Astrocyte of the spinal cord (primary cell): ENCODE data around the gene PRKAR1B.

Experiments used
- DNase-seq: peaks from one replicate; pipeline ENCODE4 v3.0.0; 2011; ENCODE audit warnings: low read depth, low spot score
- H3K4me3 ChIP-seq: 2 replicates; pipeline ENCODE4 v1.5.1; 2011; ENCODE audit warnings: low read depth, mild to moderate bottlenecking, low read length, moderate library complexity
- in situ Hi-C: cut with HindIII; loops from 2 replicates; pipeline ENCODE4 v1.10.0; 2017; ENCODE audit warnings: low sequenced_read_pairs
- TF ChIP-seq, protein P1 (sequence below): IDR thresholded peaks from 2 replicates; pipeline ENCODE4 v1.5.1; 2012; ENCODE audit warnings: low read depth, mild to moderate bottlenecking, low read length, inconsistent platforms

PRKAR1B gene

DNA sequence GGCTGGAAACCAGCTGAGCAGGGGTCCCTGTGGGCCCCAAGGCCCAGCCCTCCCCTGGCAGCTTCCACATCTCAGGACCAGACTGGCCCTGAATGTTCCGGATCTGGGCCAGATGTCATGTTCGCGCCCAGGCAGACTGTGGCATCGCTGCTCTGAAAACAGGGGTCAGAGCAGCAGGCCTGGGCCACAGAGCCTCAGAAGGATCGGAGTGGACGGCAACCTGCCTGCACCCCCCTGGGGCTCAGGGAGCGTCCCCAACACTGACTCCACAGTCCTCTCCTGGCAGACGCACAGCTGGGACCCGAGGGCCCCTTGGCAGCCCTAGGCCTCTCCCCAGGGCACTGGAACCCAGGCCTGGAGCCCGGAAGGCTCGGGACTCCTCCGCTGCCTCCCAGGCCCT, 91.9 kb downstream of the PRKAR1B start:
- TF ChIP-seq, protein P1, sequence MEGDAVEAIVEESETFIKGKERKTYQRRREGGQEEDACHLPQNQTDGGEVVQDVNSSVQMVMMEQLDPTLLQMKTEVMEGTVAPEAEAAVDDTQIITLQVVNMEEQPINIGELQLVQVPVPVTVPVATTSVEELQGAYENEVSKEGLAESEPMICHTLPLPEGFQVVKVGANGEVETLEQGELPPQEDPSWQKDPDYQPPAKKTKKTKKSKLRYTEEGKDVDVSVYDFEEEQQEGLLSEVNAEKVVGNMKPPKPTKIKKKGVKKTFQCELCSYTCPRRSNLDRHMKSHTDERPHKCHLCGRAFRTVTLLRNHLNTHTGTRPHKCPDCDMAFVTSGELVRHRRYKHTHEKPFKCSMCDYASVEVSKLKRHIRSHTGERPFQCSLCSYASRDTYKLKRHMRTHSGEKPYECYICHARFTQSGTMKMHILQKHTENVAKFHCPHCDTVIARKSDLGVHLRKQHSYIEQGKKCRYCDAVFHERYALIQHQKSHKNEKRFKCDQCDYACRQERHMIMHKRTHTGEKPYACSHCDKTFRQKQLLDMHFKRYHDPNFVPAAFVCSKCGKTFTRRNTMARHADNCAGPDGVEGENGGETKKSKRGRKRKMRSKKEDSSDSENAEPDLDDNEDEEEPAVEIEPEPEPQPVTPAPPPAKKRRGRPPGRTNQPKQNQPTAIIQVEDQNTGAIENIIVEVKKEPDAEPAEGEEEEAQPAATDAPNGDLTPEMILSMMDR, result no peak
- in situ Hi-C loops, result no loop called here
- no peak for DNase-seq
- no peak overlapping the region for H3K4me3 ChIP-seq

DNA sequence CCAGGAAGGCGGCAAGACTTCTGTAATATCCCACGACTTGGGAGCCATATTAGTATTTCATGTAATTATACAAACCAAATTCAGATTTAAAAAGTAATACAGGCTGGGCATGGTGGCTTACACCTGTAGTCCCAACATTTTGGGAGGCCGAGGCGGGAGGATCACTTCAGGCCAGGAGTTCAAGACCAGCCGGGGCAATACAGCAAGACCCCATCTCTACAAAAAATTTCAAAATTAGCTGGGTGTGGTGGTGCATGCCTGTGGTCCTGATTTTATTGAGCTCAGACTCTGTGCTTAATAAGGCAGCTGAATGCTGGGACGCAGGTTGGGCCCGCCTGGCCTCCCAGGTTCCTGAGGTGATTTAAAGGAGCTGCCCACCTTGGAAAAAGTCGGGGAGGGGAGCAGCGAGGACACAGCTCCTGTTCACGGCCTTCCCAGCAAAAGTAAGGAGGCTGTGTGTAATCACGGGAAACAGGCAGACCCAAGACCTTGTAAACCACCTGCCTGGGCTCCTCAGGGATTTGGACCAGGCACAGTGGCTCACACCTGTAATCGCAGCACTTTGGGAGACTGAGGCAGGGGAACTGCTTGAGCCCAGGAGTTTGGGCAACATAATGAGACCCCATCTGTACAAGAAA, 93.6 kb downstream of the PRKAR1B start:
- no peak for DNase-seq
- in situ Hi-C loops, result no loop called here
- TF ChIP-seq, protein P1, result no peak
- no peak overlapping the region for H3K4me3 ChIP-seq

DNA sequence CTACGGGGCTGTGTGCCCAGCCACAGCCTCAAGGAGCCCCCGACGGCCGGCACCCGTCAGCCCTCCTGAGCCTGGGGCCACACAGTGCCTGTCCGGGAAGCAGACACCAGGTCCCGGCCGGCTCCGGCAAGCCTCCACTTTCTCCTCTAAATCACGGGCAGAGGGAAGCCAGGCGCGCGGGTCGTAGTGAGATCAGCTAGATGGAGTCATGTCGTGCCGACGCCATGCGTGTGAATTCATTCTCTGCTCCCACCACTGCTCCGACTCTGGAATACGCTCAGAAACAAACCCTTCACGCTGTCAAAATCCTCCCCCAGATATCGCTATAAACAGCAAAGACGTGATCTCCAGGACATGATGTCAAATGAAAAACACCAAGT, 94.3 kb downstream of the PRKAR1B start:
- H3K4me3 ChIP-seq, result no peak overlapping the region
- TF ChIP-seq, protein P1, result no peak
- no peak for DNase-seq
- in situ Hi-C loops, result no loop called here

DNA sequence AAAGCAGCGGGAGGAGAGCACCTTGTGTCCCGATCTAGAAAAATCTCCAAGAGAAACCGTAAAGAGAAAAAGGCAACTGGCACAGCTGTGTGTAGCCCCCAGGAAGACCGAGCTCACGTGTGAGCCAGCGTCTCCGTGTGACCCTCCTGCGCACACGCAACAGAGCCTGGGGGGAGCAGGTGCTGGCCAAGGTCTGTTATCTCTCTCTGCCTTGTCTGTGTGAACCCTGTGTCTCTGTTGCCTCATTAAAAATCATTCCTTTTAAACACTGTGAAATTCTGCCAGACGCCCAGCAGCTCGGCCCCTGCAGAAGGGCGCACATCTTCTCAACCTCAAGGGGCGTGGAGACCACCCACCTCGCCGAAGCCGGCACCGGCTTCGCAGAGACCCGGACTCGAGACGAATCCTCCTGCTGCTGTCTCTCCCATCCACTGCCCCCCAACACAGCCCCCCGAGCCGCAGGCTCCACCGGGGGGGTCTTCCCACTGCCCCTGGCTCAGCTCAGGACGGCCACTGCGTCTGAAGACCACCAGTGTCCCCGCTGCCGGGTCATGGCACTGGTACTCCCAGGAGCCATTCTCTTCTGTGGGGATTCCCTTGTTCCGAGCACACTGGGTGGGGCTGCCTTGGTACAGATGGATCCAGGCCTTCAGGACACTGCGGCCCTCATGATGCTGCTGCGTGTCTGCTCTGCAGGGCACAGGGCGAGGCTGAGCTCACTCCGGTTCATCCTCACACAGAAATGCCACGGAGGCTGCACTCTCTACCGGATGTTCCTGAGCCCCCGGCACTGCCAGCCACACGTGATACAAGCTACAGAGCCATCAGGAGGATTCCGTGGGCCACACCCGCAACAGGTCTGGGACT, 94.9 kb downstream of the PRKAR1B start:
- TF ChIP-seq, protein P1, result no peak
- in situ Hi-C loops, result no loop called here

DNA sequence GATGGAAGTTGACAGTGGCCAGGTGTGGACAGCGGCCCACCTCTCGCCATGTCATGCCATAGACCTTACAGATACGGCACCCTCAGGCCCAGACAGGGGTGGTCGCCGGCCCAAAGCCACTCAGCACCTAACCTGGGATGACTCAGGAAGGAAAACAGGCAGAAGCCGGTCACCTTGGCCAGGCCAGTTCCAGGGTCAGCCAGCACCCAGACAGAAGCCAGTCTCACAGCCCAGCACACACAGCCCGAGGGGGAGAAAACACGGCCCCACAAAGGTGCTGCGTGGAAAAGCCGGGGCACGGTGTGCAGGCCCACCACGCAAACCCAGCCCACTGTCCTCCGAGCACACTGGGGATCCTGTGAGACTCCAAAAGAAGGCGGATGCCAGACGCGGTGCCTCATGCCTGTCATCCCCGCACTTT, 95.8 kb downstream of the PRKAR1B start:
- no peak for DNase-seq
- no peak overlapping the region for H3K4me3 ChIP-seq
- TF ChIP-seq, protein P1, result no peak
- in situ Hi-C loops, result no loop called here

More for the DNA sequence above, 94.9 kb downstream of the PRKAR1B start:
- no peak for DNase-seq
- H3K4me3 ChIP-seq, result no peak overlapping the region

DNA sequence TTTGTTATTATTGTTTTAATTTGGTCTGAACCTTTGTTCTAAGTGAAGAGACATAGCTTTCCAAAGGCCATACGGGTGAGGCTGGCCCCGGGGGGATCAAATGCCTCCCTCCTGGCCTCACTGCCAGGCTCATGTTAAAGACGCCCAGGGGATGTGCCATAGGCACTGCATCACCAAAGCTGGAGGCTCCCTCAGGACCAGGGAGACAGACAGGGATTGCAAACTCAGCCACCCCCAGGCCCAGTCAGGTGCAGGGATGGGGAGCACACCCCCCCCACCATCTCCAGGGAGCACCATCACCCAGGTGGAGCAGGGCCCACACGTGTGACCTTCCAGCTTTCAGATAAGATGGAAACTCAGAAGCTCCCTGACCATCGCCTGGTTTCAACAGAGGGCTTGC, 96.5 kb downstream of the PRKAR1B start:
- TF ChIP-seq, protein P1, result no peak
- DNase-seq, result no peak
- H3K4me3 ChIP-seq, result no peak overlapping the region
- in situ Hi-C loops, result no loop called here
